AML-193 (cell line): ENCODE measurements around the gene CCDC110.
A peak's percentile ranks its signal among the peaks of the same experiment; 100 is the strongest.

Source experiments
- DNase-seq, 2 experiments: peaks; one replicate each; lab custom pipeline; 2025; lab: John Stamatoyannopoulos, UW

The CCDC110 gene

GRCh38 chr4:185472103-185472542 lies 590 bp upstream of the CCDC110 start:
- DNase-seq = no peak

- DNase-seq = no peak
Observed at GRCh38 chr4:185470501-185471195, 885 bp downstream of the CCDC110 start.

- no peak for DNase-seq
Observed at GRCh38 chr4:185469580-185470154, 1.9 kb downstream of the CCDC110 start.

GRCh38 chr4:185468999-185469398 lies 2.5 kb downstream of the CCDC110 start:
- DNase-seq = no peak

- DNase-seq = no peak
Observed at GRCh38 chr4:185467991-185468390, 3.5 kb downstream of the CCDC110 start.

GRCh38 chr4:185467101-185467500 lies 4.4 kb downstream of the CCDC110 start:
- DNase-seq = no peak

GRCh38 chr4:185465707-185466106 lies 5.8 kb downstream of the CCDC110 start:
- no peak for DNase-seq

- DNase-seq = no peak
Observed at GRCh38 chr4:185464887-185465286, 6.6 kb downstream of the CCDC110 start.

- DNase-seq = no peak
Observed at GRCh38 chr4:185464183-185464582, 7.3 kb downstream of the CCDC110 start.

GRCh38 chr4:185463541-185463940 lies 8.0 kb downstream of the CCDC110 start:
- DNase-seq = no peak

GRCh38 chr4:185461565-185461964 lies 10.0 kb downstream of the CCDC110 start:
- DNase-seq = no peak

- no peak for DNase-seq
Observed at GRCh38 chr4:185457136-185457535, 14.4 kb downstream of the CCDC110 start.

- no peak for DNase-seq
Observed at GRCh38 chr4:185456131-185456530, 15.4 kb downstream of the CCDC110 start.

GRCh38 chr4:185445209-185445608 lies 26.3 kb downstream of the CCDC110 start:
- DNase-seq = no peak

GRCh38 chr4:185441479-185441878 lies 30.1 kb downstream of the CCDC110 start:
- DNase-seq = no peak

- DNase-seq = no peak
Observed at GRCh38 chr4:185437809-185438208, 33.7 kb downstream of the CCDC110 start.

- no peak for DNase-seq
Observed at GRCh38 chr4:185435466-185435865, 36.1 kb downstream of the CCDC110 start.

GRCh38 chr4:185429660-185430059 lies 41.9 kb downstream of the CCDC110 start:
- DNase-seq = no peak

GRCh38 chr4:185426960-185427688 lies 44.4 kb downstream of the CCDC110 start:
- no peak for DNase-seq

- peak; percentile 78 to 89 for DNase-seq
Observed at GRCh38 chr4:185425647-185426352, 45.7 kb downstream of the CCDC110 start, which contains the start of gene UFSP2. UFSP2 (minus strand) TSS chr4:185425964; CDS start chr4:185425868, 96 bp downstream.

- DNase-seq = peak; percentile 49 to 56
Observed at GRCh38 chr4:185424905-185425646, 46.5 kb downstream of the CCDC110 start.
